Skin epidermis (tissue), 12 donors: Measurements from ENCODE around the gene DCTD.

Experiments used
- H3K27ac ChIP-seq, 21 experiments: fragments of 200-600 bp; sonication (generic) in 11 of 21; one replicate each; pipeline ENCODE4 v1.5.0; 2020; ENCODE audit warnings: mild to moderate bottlenecking in 3 of 21, inconsistent platforms in 2 of 21, moderate library complexity in 2 of 21
- H3K4me3 ChIP-seq, 7 experiments: fragments of 200-600 bp; sonication (generic) in 2 of 7; one replicate each; pipeline ENCODE4 v1.5.0; 2020; ENCODE audit warnings: inconsistent platforms in 2 of 7, mild to moderate bottlenecking in 2 of 7, moderate library complexity in 1 of 7

DCTD gene

DNA sequence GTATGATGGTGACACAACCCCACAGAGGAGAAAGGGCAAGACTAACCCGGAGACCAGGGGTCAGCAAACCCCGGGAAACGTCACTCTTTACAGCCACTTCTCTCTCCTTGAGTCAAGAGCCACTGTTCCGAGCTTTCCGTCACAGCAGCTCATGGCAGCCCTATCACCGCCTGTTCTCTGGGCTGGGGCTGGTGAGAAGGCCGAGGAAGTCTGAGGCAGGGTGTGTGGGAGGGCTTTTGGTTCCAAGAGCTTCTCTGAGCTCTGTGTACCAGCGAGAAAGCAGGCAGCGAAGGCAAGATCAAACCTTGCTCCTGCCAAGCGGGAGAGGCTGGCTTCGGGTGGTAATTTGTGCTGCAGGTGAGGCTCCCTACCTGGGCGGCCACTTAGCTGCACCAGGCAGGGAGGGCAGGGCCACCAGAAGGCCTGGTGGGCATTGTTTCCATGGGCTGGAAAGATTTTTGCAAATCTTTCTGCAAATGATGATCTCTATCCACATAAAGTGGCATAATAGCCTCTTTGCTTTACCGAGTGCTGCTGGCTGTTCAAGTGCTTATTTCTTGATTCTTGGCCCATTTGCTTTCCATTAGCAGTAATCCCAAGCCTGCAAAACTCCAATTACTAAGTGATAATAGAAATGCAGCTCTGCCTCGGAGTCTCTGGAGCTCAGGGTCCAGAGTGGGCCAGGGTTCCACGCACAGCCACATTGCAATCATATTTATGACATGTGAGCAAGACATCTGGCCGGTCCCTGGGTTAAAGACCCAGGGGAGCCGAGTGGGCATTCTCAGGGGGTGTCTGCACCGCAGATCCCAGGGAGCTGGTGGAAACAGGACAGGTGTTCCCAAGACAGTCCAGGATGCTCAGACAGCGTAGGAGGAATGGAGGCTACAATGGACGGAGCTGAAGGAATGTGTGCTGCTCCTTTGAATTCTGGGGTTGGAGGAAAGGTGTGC, 41.5 kb downstream of the DCTD start:
- H3K4me3 ChIP-seq, result no peak overlapping the region
- H3K27ac ChIP-seq, result no peak overlapping the region

DNA sequence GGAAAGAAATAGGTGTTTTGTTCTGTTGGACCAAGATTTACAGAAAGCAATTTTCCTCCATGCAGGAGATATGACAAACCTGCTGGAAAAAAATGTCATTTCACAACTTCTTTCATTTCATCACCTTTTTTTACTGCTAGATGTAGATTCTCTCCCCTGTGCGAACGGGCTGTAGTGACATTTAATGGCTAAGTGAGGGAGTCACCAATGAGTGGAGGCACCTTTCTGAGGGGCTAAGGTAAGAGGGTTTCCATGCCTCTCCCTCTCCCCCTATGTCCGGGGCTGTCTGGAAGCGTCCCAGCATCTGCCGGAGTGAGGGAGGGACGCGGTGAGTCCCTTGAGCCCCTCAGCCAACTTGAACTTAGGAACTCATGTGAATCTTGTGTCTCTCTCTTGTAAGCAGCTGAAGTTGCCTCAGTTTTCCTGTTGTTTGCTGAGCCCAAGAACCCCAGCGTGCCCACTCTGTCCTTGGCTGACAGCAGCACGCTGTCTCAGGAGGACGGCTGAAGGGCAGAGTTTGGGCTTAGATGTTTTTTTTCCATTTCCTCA, 42.3 kb downstream of the DCTD start:
- Histone ChIP-seq H3K27ac (no peak overlapping the region), H3K4me3 (no peak overlapping the region)

DNA sequence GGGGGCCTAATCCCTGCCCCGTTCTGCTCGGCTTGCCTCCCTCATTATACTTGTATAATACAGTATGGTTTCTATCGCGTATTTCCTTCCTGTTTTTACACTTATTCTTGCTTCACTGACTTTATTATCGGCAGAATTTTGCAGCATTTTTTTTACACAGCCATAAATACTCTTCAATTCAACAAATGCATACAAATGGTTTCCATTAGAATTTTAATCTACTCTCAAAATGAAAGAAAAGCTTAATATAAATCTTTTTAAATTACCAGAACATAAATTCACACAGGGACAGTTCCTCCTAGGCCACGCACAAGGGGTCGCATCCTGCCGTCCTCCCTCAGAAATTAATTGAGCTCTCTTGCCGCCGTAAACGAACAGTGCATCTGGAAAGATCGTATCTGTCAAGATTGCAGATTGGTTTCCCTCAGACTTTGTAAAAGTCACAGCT, 42.9 kb downstream of the DCTD start:
- Histone ChIP-seq H3K4me3 (no peak overlapping the region), H3K27ac (no peak overlapping the region)

DNA sequence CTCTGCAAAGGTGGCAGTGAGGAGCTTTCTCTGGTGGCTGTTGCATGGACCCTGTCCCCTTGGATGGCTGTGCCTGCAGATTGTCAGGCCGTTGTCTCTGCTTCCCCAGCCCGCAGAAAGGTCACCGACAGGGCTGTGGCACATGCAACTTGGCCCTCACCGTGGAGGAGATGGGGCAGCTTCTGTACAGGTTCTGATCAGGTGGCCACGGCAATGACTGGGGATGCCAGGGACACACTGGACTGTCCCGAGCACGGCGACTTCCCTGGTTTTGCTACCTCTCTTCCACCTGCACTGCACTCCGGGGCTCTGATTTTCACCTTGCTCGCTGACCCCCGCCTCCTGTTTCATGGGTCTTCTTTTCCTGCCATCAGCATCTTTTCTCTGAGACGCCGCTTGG, 43.5 kb downstream of the DCTD start:
- no peak overlapping the region for H3K4me3 ChIP-seq
- H3K27ac ChIP-seq, result no peak overlapping the region

DNA sequence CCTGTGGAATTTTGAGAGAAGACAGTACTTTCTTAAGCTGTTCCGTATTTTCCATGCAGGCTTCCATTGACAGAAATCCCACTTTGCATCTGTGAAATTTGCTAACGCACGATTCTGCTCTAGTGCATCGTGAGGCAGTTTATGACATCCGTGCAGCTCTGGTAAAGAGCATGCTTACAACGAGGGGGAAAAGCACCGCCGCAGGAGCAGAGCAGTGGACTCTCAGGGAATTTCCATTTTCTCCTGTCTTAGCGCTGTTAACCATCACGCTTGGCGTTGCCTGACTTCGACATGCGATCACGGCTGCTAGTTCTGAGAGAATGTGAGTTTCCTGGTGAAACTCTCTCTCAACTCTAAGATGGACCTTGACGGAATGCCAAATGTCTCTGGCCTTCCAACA, 43.9 kb downstream of the DCTD start:
- no peak overlapping the region for H3K4me3 ChIP-seq
- no peak overlapping the region for H3K27ac ChIP-seq

DNA sequence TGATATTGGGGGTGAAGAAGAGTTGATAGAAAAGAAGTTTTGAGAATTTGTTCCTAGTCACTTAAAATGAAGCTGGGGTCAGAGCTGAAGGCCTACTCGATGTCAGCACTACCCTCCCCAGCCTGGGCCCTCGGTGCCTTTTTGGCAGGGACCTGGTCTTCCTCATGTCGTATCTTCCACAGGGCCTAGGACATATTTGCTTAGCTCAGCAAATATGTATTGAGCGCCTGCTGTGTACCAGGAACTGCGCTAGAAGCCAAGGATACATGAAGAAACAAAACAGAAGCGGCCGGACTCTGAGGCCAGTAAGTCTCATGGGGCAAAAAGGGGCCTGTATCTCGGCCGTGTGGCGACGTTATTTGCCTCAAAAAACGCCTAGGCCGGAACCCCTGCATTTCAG, 44.3 kb downstream of the DCTD start:
- Histone ChIP-seq H3K4me3 (no peak overlapping the region), H3K27ac (no peak overlapping the region)

DNA sequence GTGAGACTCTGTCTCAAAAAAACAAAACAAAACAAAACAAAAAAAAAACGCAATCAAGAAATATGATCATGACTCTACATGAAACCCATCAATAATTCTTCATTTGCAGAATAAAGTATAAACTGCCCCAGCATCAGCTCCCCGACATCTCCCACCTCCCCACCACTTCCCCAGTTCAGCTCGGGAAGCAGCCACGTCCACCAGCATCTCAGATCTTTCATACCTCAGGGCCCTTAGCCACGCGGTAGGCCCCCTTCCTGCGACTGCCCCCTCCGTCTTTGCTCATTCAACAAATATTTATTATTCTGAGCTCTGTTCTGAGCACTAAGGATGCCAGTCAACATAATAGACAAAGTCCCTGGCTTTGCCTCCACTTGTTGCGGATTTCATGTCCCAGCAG, 45.6 kb downstream of the DCTD start:
- Histone ChIP-seq H3K4me3 (no peak overlapping the region), H3K27ac (no peak overlapping the region)

DNA sequence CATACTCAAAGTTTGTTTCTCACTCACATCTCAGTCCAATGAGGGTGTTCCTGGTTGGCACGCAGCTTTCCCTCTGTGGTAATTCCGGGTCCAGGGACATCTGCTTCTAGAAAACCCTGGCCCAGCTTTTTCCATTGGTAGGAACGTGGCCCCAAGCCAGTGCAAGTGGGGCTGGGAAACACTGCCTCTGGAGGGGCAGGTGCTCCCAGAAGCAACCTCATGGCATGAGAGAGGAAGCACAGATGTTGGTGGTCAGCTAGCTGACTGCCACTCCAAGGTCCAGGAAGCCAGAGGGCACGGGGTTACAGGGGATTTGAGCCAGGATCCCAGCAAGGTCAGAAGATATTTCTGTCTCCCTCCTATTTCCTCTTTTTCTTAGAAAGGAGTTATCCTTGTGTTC, 47.5 kb downstream of the DCTD start:
- Histone ChIP-seq H3K4me3 (no peak overlapping the region), H3K27ac (no peak overlapping the region)

DNA sequence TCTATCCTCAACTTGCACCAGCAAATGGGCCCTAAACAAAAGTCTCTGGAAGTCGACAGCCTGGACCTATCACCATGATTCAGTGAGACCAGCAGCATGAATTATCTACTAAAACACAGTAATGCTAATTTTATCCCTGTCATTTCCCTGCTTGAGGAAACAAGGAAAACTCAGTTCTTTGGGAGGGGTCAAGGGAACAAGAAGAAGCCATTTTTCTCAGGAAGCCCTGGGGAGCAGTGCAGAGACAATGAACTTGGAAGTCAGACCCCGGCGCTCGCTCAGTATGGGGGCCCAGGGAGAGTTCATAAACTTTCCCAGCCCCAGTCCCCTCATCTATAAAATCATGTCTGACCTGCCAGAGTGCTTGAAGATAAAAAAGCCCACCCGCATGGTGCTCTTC, 50.4 kb downstream of the DCTD start:
- H3K27ac ChIP-seq, result no peak overlapping the region
- no peak overlapping the region for H3K4me3 ChIP-seq

DNA sequence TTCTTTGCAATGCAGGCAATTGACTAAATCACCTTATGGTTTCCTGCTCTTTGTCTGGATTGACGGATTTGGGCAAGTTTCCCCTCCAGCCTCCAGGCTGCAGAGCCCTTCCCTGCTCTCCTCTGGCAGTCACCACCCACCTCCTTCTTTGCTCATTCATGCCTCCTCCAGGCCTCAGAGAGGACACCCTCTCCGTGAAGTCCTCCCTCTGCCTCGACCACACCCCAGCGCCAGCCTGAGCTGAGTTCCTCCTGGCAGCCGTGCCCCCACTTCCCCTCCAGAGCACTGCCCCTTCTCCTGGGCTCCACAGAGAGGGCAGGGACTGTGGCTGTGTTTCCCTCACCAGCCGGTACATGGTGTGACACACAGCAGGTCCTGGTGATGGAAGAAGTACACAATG, 53.7 kb downstream of the DCTD start:
- no peak overlapping the region for H3K27ac ChIP-seq

DNA sequence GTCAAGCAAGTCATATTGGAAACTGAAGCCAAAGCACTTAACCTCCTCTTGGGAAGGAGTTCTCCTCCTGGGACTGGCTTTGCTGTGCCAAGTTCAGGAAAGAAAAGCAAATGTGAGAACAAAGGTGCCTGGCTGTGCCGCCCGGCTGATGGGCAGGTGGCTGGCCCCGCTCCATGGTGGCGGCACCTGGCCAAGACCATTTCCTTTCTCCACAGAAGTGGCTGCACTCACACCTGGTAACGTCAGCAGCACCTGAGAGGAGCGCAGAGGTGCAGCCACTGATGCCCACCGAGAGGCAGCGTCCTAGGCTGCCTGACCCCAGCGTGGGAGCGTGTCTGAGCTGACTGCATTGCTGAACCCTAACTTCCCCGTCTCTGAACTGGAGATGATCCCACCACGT, 54.3 kb downstream of the DCTD start:
- no peak overlapping the region for H3K27ac ChIP-seq
- no peak overlapping the region for H3K4me3 ChIP-seq

More for the DNA sequence above, 53.7 kb downstream of the DCTD start:
- no peak overlapping the region for H3K4me3 ChIP-seq

DNA sequence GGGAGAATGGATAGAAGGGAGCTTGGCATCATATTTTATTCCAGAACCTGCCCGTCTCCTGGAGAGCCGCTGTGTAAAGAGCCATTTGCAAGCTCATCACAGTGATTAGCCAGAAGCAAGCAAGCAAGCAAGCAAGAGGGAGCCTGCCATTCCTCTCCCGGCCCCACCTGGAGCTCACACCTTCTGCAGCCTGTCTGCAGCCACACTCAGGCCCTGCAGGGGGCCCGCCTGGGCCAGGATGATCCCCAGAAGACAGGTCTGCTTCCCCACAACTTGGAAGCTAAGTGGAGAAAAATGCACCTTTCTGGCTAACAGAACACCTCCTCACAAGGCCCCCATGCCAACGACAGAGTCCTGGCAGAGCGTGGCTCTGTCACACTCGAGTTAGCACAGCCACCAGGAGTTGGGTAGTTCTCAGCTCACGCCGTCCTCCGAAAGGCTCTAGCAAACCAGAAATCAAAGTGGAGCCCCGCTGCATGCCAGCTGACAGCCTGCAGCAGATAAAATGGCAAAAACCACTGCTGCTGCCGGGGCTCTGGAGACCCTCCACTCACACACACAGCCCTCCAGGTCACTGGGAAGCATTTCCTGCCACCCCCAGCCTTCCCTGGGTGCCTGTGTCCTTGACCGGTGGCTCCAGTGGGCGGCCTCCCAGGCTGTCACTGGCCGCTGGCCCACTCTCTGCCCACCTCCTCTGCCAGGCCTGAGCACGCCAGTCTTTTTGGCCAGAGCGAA, 54.9 kb downstream of the DCTD start:
- no peak overlapping the region for H3K4me3 ChIP-seq
- H3K27ac ChIP-seq, result no peak overlapping the region

DNA sequence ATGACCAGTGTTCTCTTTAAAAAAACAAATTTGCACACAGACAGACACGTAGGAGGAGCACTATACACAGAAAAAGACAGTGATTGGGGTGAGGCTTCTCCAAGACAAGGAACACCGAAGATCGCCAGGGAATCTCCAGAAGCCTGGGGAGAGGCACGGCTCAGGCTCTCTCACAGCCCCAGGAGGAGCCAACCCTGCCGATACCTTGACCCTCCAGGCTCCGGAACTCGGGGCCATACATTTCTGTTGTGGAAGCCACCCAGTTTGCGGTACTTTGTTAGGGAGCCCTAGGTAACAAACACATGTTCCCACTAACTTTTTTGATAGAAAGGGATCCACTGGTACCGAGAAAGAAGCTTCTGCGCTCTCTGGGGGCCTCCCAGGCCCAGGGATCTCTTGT, 55.8 kb downstream of the DCTD start:
- H3K4me3 ChIP-seq, result no peak overlapping the region
- no peak overlapping the region for H3K27ac ChIP-seq

DNA sequence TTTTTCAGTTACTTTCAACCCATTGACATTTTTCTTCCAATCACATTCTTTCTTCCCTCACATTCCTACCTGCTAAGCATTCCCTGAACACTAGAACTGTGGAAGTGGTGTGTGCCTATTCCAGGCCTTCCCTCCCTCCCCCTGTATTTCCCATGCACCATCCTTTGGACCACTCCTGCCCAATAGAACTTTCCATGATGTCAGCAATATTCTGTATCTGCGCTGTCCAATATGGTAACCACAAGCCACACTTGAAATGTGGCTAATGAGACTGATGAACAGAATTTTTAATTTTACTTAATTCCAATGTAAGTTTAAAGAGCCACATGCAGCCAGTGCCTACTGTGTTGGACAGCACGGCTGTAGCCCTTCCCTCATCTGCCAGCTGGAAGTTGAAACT, 57.5 kb downstream of the DCTD start:
- no peak overlapping the region for H3K4me3 ChIP-seq
- no peak overlapping the region for H3K27ac ChIP-seq

DNA sequence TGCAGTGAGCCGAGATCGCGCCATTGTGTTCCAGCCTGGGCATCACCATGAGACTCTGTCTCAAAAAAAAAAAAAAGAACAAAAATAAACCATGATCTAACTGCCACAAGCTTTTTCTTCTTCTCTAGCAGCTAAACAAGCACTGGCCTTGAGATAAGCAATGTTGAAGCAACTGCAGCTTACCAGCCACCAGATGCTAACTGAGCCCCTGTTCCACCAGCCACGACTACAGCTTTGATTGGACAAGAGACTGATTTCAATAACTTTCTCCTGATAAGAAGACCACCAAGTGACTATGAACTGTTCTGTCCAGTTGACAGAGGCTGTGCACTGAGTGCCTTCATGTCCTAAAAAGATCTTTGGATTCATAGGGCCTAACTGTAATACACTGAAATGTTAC, 58.5 kb downstream of the DCTD start:
- Histone ChIP-seq H3K27ac (no peak overlapping the region), H3K4me3 (no peak overlapping the region)

DNA sequence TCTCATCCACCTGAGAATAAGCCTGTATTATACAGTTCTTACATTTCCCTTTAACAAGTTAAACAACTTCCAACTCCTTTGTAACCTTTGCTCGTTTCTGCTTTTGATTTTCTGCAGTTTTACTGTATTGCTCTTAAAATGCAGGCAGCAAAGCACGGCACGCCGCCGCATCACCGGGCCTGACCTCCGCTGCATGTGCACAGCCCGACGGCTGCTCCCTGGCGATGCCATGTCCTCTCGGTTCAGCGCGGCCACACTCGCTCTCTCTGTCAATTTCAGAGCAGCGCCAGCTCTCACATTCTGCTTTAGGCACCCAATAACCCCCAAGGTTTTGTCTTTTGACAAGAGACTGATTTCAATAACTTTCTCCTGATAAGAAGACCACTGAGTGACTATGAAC, 60.3 kb downstream of the DCTD start:
- Histone ChIP-seq H3K27ac (no peak overlapping the region), H3K4me3 (no peak overlapping the region)

DNA sequence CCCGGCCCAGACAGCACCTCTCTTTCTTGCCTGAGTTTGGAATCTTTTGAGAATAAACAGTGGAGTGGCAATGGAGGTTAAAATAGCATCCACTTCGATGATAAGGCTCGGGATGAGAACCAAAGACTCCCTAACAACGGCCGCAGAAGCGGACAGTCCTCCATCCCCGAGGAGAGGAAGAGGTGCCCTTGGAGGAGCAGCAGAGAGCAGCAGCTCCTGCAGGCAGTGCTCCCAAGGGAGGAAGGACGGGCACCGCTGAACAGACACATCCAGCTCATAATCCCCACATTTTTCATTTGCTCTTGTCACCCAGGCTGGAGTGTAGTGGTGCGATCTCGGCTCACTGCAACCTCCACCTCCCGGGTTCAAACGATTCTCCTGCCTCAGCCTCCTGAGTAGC, 61.3 kb downstream of the DCTD start:
- no peak overlapping the region for H3K27ac ChIP-seq
- H3K4me3 ChIP-seq, result no peak overlapping the region

DNA sequence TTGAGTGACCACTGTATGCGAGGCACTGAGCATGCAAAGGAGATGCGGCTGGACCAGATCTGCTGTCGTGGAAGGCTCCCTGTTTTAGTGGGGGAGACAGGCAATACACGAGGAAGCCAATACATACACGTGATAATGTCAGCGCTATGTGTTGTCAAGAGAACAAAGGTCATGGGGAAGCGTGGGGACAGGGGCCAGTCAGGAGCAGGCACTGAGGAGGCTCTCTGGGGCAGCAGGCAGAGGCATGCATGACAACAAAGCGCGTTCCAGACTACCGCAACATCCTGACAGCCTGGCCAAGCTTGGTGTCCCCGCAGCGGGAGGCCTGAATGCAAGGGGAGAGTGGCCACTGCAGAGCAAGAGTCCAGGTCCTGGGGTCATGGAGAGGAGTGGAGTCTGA, 61.9 kb downstream of the DCTD start:
- Histone ChIP-seq H3K4me3 (no peak overlapping the region), H3K27ac (no peak overlapping the region)

DNA sequence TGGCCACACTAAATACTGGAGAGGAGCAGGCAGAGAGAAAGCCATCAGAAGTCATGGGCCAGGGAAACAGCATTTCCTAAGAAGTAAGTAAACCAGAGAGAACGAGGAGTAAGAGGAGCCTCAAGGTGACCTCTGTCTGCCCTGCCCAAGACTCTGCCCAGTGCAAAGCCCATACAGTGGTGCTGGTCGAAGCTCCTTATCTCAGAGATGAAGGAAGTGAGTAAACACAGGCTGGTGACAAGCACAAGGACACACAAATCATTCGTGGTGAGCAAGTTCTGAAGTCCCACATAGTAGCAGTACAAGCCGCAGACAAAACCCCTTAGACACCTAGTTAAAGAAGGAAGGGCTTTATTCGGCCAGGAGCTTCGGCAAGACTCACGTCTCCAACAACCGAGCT, 62.7 kb downstream of the DCTD start:
- no peak overlapping the region for H3K4me3 ChIP-seq
- H3K27ac ChIP-seq, result no peak overlapping the region

DNA sequence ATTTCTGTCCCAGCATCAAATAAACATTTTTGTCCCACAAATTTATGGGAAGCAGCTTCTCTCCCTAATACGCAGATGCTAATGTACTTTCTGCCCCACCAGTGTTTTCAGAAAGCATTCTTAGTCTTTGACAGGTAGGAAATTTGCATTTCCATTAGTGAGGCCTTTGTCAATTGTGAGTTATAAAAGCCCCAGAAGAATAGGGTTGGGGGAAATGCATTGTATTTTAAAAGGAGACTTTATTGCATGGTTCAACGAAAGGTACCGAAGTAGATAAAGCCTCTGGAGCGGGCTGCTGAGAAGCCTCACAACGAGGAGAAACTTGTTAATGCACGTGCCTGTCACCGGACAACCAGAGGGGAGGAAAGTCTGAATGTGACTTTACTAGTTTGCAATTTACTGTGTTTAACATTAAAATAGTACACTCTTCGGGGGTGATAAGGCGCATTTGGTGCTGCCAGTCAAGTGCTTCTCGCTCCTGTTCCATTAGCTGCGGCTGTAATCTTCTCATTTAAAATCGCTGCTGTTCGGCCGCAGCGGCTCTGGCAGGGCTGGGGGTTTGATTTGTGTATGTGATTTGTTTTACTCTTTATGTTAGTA, 63.4 kb downstream of the DCTD start:
- Histone ChIP-seq H3K4me3 (no peak overlapping the region), H3K27ac (no peak overlapping the region)

DNA sequence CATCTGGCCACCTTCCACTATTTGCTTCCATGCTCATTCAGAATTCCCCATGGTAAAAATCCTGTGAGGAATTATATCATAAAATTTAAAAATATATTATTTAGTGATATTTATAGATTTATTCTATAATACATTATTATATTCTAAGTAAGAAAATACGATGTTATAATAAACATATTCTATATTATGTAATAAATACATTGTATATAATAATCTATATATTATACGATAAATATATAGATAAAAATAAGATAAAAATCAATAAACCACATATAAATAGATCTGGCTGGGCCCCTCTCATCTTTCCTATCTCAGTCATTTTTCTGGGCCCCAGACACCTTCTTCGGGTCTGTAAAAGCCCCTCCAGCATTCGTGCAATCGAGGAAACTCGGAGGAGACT, 68.5 kb downstream of the DCTD start:
- no peak overlapping the region for H3K27ac ChIP-seq
- H3K4me3 ChIP-seq, result no peak overlapping the region
